Hematopoietic multipotent progenitor cell treated with erythropoietin and hydrocortisone succinate and interleukin-3 and kit ligand, for 6 days (in vitro differentiated cells): Measurements from ENCODE around the gene XXYLT1.

Experiments used
- DNase-seq: peaks from one replicate; pipeline ENCODE4 v3.0.0-alpha.2; 2015

XXYLT1 gene

GRCh38 chr3:195073866-195074860 is 196.8 kb downstream of the XXYLT1 start:
- no peak for DNase-seq

- DNase-seq, result no peak
Measured at GRCh38 chr3:195072916-195073564, 197.9 kb downstream of the XXYLT1 start.

- no peak for DNase-seq
Measured at GRCh38 chr3:195071916-195072820, 198.8 kb downstream of the XXYLT1 start.

GRCh38 chr3:195071011-195071728 is 199.8 kb downstream of the XXYLT1 start:
- no peak for DNase-seq

GRCh38 chr3:195070336-195070735 is 200.6 kb downstream of the XXYLT1 start:
- no peak for DNase-seq

GRCh38 chr3:195069501-195070251 is 201.3 kb downstream of the XXYLT1 start:
- DNase-seq, result no peak

- no peak for DNase-seq
Measured at GRCh38 chr3:195068084-195069080, 202.6 kb downstream of the XXYLT1 start.

GRCh38 chr3:195066441-195066841 is 204.5 kb downstream of the XXYLT1 start:
- no peak for DNase-seq

- no peak for DNase-seq
Measured at GRCh38 chr3:195065864-195066185, 205.1 kb downstream of the XXYLT1 start.

GRCh38 chr3:195065142-195065863 is 205.7 kb downstream of the XXYLT1 start:
- DNase-seq, result no peak

- DNase-seq, result no peak
Measured at GRCh38 chr3:195064300-195064931, 206.5 kb downstream of the XXYLT1 start.

GRCh38 chr3:195063581-195064193 is 207.3 kb downstream of the XXYLT1 start:
- no peak for DNase-seq

- no peak for DNase-seq
Measured at GRCh38 chr3:195062866-195063540, 208.0 kb downstream of the XXYLT1 start.

- DNase-seq, result no peak
Measured at GRCh38 chr3:195061756-195062655, 209.0 kb downstream of the XXYLT1 start.

- DNase-seq, result no peak
Measured at GRCh38 chr3:195060531-195061291, 210.2 kb downstream of the XXYLT1 start.

- DNase-seq, result no peak
Measured at GRCh38 chr3:195060217-195060481, 210.8 kb downstream of the XXYLT1 start.
